ENCODE results near the gene PPP1R14C. TPM values are rescaled to one million over a fixed set of nuclear protein-coding genes. Genes with fewer than 3 reads are reported as not detected.
A peak's percentile ranks its signal among the peaks of the same experiment; 100 is the strongest.
"Not testable (repeated sequence)": the region's sequence is repeated elsewhere in the genome, so short reads cannot be mapped to it uniquely, and the experiment has no call there.

PPP1R14C gene
- total RNA-seq, 6 donors from 2014 or later: 12.0 to 34.5 (median 16.8) TPM

DNA sequence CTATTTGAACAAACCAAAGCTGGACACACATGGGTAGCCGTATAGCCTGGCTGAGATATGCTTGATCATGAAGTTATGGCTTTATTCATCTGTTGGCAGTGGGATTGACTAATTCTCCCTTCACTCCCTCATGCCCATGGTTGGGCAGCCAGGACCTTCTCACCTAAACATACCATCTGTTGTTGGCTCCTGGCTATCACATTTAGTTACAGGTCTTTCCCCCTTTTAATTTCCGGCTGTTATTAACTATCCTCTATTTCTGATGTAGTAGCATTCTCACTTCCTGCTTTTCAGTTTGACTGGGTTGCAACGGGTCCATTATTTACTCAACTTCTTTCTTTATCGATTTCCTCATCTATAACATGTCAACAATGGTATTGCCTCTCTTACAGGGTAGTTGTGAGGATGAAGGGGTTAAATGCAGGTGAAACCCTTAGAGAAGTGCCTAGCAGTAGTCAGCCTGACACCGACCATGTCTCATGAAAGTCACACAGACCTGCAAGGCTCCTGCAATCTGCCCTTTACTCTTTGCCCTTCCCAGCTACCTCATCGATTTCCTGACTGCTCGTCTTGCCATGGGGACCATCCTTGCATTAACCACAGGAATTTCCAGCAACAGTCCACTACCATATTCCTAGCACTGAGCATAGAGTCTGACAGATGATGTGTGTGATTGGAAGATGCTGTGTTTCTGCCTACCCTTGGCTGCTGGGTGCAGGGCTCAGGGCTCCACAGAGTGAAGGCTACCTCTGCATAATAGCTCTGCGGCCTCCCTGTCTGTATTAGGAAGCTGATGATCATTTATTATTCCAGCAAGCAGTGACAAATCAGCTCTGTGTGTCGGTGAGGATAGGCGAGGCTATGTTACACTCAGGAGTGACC, 42.2 kb downstream of the PPP1R14C start:
- H3K4me3 ChIP-seq: no peak overlapping the region
- H3K27me3 ChIP-seq: no peaks in the 10 kb centered on the region
- no peak for DNase-seq
- H3K4me1 ChIP-seq: peaks cover 0 to 8% (median 3%) of the 10 kb centered on the region in 4 donors
- H3K27ac ChIP-seq: peak overlapping the region in 2 of 4 donors; percentile 26 to 67
- TF ChIP-seq POLR2A (IDR thresholded peaks at IDR 0.05): no peak
- TF ChIP-seq POLR2AphosphoS5 (IDR thresholded peaks at IDR 0.05): no peak
- no peak for TF ChIP-seq EP300 (IDR thresholded peaks at IDR 0.05)
- TF ChIP-seq, protein P1, sequence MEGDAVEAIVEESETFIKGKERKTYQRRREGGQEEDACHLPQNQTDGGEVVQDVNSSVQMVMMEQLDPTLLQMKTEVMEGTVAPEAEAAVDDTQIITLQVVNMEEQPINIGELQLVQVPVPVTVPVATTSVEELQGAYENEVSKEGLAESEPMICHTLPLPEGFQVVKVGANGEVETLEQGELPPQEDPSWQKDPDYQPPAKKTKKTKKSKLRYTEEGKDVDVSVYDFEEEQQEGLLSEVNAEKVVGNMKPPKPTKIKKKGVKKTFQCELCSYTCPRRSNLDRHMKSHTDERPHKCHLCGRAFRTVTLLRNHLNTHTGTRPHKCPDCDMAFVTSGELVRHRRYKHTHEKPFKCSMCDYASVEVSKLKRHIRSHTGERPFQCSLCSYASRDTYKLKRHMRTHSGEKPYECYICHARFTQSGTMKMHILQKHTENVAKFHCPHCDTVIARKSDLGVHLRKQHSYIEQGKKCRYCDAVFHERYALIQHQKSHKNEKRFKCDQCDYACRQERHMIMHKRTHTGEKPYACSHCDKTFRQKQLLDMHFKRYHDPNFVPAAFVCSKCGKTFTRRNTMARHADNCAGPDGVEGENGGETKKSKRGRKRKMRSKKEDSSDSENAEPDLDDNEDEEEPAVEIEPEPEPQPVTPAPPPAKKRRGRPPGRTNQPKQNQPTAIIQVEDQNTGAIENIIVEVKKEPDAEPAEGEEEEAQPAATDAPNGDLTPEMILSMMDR (IDR thresholded peaks at IDR 0.05): no peak
- no peaks in the 10 kb centered on the region for H3K9me3 ChIP-seq
- ATAC-seq (ENCODE audit: low FRiP score in 2 of 2): peak in 1 of 2 donors; percentile 18
- WGBS, 2 donors: 62 to 67% methylated on average over 9 to 10 of the region's 10 CpGs
- H3K36me3 ChIP-seq: no peaks in the 10 kb centered on the region

DNA sequence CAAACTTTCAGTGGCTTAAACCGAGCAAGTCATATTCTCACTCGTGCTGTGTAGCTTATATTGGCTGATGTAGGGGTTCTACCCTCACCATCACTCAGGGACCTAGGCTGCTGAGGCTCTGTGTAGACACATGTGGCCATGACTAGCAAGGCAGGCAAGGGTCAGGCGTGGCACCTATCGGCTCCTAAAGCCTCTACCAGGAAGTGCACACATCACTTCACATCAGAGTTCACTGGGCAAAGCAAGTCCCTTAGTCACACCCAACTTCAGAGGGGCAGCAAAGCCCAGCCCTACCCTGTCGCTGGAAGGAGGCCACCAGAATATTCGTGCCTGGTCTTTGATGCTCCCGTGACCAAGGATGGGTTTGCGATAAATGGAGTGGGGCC, 42.9 kb downstream of the PPP1R14C start:
- peak overlapping the region in 3 of 4 donors; percentile 26 to 67 (median 44) for H3K27ac ChIP-seq
- WGBS, 2 donors: 60 to 78% methylated on average over 5 to 8 of the region's 8 CpGs
- H3K4me1 ChIP-seq: peaks cover 0 to 8% (median 3%) of the 10 kb centered on the region in 4 donors
- DNase-seq (peak in 1 of 2 donors; percentile 71), ATAC-seq (ENCODE audit: low FRiP score in 2 of 2) (peak; percentile 44 to 72)
- no peaks in the 10 kb centered on the region for H3K9me3 ChIP-seq
- H3K4me3 ChIP-seq: no peak overlapping the region
- TF ChIP-seq, protein P1 (IDR thresholded peaks at IDR 0.05): no peak
- TF ChIP-seq EP300 (IDR thresholded peaks at IDR 0.05): no peak
- no peak for TF ChIP-seq POLR2AphosphoS5 (IDR thresholded peaks at IDR 0.05)
- no peak for TF ChIP-seq POLR2A (IDR thresholded peaks at IDR 0.05)
- H3K36me3 ChIP-seq: no peaks in the 10 kb centered on the region
- no peaks in the 10 kb centered on the region for H3K27me3 ChIP-seq

DNA sequence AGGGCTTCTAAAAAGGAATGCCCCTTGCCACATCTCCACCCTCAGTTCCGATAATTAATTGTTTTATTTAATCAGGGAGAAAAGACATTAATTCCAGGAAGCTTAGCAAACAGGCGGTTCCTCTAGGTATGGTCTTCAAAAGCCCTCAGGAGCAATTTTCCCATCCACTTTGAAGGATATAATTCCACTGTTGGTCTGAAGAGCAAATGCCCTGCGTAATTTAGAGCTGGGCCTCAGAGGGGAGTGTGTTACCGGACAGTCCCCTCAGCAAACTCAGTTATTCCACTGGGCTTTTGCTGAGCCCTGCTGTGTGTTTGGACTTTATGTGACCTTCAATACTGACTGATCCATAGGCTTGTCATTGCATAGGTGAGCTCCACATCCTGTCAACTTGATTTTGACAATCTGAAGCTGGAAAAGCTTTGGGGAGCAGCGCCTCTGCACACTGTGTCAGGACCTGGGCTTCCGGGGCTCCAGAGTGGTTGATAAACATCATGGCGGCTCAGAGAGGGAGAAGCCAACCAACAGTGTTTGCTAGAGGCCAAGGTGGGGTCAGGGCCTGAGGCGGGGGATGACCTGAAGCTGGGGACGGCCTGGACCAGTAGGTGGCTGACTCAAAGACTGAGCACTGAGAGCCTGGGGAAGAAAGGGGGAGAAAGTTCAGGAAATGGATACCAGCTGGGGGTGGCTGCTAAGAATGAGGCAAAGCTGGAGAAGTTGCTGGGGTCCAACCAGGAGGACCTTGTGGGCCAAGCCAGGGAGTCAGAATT, 43.5 kb downstream of the PPP1R14C start:
- H3K4me1 ChIP-seq: peaks cover 0 to 8% (median 3%) of the 10 kb centered on the region in 4 donors
- DNase-seq (no peak), ATAC-seq (ENCODE audit: low FRiP score in 2 of 2) (peak in 1 of 2 donors; percentile 41)
- no peaks in the 10 kb centered on the region for H3K36me3 ChIP-seq
- peak overlapping the region in 3 of 4 donors; percentile 41 to 77 (median 44) for H3K27ac ChIP-seq
- no peaks in the 10 kb centered on the region for H3K9me3 ChIP-seq
- H3K4me3 ChIP-seq: no peak overlapping the region
- WGBS, 2 donors: 68 to 74% methylated on average over 8 to 9 of the region's 9 CpGs
- no peaks in the 10 kb centered on the region for H3K27me3 ChIP-seq
- no peak for TF ChIP-seq EP300 (IDR thresholded peaks at IDR 0.05)
- TF ChIP-seq POLR2AphosphoS5 (IDR thresholded peaks at IDR 0.05): no peak
- no peak for TF ChIP-seq POLR2A (IDR thresholded peaks at IDR 0.05)
- TF ChIP-seq, protein P1 (IDR thresholded peaks at IDR 0.05): no peak

DNA sequence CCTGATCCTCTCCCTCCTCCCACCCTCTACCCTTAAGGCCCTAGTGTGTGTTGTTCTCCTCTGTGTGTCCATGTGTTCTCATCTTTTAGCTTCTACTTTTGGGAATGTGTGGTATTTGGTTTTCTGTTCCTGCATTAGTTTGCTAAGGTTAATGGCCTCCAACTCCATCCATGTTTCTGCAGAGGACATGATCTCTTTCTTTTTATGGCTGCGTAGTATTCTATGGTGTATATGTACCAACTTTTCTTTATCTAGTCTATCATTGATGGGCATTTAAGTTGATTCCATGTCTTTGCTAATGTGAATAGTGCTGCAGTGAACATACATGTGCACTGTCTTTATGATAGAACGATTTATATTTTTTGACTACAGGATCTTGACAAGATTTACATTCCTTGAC, 44.6 kb downstream of the PPP1R14C start:
- H3K36me3 ChIP-seq; H3K9me3 ChIP-seq; H3K27ac ChIP-seq; DNase-seq; ATAC-seq (ENCODE audit: low FRiP score in 2 of 2); H3K4me1 ChIP-seq; H3K27me3 ChIP-seq; H3K4me3 ChIP-seq: not testable (repeated sequence)
- 78 to 83% methylated on average over 2 of the region's 2 CpGs for WGBS, 2 donors

DNA sequence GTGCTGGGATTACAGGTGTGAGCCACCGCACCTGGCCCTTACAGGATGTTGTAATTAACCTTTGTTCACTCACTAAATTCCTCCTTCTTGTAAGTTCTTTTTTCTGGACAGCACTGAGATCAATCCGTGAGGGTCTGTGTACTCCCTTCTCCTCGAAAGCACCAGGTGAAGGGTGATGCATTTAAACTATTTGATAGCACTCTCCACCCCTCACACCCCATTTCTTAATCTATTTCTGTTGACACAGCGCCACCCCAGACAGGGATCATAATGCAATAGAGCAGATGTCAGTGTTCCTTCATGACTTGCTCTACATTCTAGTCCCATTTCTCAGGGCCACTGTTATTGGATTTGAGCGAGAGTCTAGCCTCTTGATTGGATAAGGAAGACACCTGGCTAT, 46.3 kb downstream of the PPP1R14C start:
- no peaks in the 10 kb centered on the region for H3K27me3 ChIP-seq
- ATAC-seq (ENCODE audit: low FRiP score in 2 of 2) (no peak), DNase-seq (no peak)
- H3K27ac ChIP-seq: no peak overlapping the region
- no peaks in the 10 kb centered on the region for H3K36me3 ChIP-seq
- WGBS, 2 donors: 75 to 82% methylated on average over 5 of the region's 5 CpGs
- H3K4me1 ChIP-seq: peaks cover 0 to 8% (median 3%) of the 10 kb centered on the region in 4 donors
- no peak overlapping the region for H3K4me3 ChIP-seq
- H3K9me3 ChIP-seq: no peaks in the 10 kb centered on the region
- TF ChIP-seq POLR2AphosphoS5 (IDR thresholded peaks at IDR 0.05): no peak
- TF ChIP-seq EP300 (IDR thresholded peaks at IDR 0.05): no peak
- TF ChIP-seq, protein P1 (IDR thresholded peaks at IDR 0.05): no peak
- no peak for TF ChIP-seq POLR2A (IDR thresholded peaks at IDR 0.05)
